ENCODE measurements around the gene B3GNT5. TPM values are rescaled to one million over a fixed set of nuclear protein-coding genes. Genes with fewer than 3 reads are reported as not detected.

Gene B3GNT5
- total RNA-seq, 2 experiments from 2014 or later: 0.60 to 0.73 TPM

DNA sequence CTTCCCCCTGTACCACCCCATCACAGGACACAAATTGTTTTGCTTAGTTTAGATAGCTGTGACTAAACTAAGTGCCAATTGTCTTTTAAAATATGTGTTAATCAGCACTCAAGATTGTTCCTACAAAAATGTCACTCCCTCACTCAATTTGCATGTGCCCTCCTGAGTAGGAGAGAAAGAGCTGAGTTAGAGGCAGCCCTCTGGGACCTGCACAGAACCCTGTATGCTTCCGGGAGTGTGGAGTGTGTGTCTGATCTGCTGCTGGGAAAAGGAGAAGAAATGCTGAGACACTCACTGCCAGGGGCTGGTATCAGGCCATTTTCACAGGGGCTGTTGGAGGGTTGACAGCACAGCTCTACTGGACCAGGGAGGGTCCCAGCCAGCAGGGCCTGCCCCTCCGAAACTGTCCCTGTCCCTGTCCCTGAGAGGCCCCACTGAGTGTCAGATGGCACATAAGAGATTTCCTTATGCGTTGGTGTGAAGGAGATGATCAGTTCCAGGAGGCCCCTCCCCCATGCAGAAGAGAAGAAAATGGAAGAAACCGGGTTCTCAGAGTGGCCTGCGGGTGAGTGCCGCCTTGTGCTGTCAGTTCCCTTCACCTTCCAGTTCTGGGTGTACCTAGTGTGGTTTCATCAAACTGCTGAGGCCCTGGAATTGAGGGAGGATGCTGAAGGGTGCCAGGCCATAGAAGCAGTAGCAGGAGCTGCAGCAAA lies 3.9 kb upstream of the B3GNT5 start:
- ATAC-seq (ENCODE audit: poor library complexity): no peak
- peaks cover 7% of the 10 kb centered on the region in 2 experiments for H3K27me3 ChIP-seq (ENCODE audit: control insufficient read depth in 1 of 2, insufficient read depth in 2 of 2, low read length in 2 of 2)
- Mint-ChIP-seq H3K4me1 (ENCODE audit: low read depth) (peaks cover 4% of the 10 kb centered on the region), H3K36me3 (ENCODE audit: low read depth) (no peaks in the 10 kb centered on the region), H3K9me3 (no peaks in the 10 kb centered on the region), H3K27me3 (peaks cover 12% of the 10 kb centered on the region), H3K27ac (no peak overlapping the region), H3K4me3 (no peak overlapping the region)
- no peak overlapping the region for H3K4me3 ChIP-seq (ENCODE audit: low read length)
- TF ChIP-seq CTCF (IDR thresholded peaks at IDR 0.05): no peak
- H3K9me3 ChIP-seq (ENCODE audit: control insufficient read depth in 1 of 2, insufficient read depth in 1 of 2, low read length in 2 of 2): peaks cover 0 to 3% of the 10 kb centered on the region in 2 experiments
- H3K27ac ChIP-seq (ENCODE audit: low read depth in 1 of 2, low read length in 2 of 2): no peak overlapping the region
- H3K36me3 ChIP-seq (ENCODE audit: insufficient read depth, low read length): no peaks in the 10 kb centered on the region
- POLR2A ChIA-PET: no interaction called here
- CTCF ChIA-PET: no interaction called here
- H3K4me1 ChIP-seq (ENCODE audit: insufficient read depth, low read length): peaks cover 10% of the 10 kb centered on the region
- DNase-seq: no peak
- intact Hi-C loops (cut with DNase I, micrococcal nuclease): no loop called here

DNA sequence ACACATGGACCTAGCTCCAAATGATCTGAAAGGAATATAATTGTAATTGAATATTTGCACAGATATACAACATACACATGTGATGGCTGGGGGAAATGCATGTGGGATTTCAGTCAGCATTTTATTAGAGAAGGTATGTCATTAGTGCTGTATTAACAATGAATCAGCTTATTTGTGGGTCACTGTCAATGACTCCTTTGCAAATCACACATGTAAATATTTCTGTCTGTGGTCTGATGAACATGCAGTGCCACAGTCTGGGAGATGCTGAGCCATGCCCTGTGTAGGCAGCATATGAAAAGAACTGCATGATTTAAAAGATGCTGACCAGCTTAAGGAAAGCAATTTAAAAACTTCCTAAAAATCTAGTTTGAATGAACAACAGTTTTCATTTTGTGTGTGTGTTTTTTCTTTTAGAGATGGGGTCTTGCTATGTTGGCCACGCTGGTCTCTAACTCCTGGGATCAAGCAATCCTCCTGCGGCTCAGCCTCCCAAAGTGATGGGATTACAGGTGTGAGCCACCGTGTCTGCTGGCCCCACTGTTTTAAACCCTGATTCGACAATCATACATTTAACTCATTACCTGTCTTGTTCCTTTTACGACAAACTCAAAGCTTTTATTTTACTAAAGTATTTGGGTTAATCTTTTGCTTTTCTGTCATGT lies 803 bp upstream of the B3GNT5 start:
- intact Hi-C loops (cut with DNase I, micrococcal nuclease): loop anchor here in 1 of 2 experiments (5.0 kb wide), 1 partner anchor 35 kb away; no protein-coding TSS in a partner anchor
- ChIA-PET CTCF (interaction anchor here (2.4 kb wide), 1 partner anchor 130 kb away, joined by 7 read pairs; no protein-coding TSS in a partner anchor), POLR2A (interaction anchor here (1.7 kb wide), 1 partner anchor 33 kb away, joined by 5 read pairs; no protein-coding TSS in a partner anchor)
- no peak overlapping the region for H3K27ac ChIP-seq (ENCODE audit: low read depth in 1 of 2, low read length in 2 of 2)
- Mint-ChIP-seq H3K36me3 (ENCODE audit: low read depth) (no peaks in the 10 kb centered on the region), H3K9me3 (no peaks in the 10 kb centered on the region), H3K27me3 (peaks cover 39% of the 10 kb centered on the region), H3K27ac (no peak overlapping the region), H3K4me1 (ENCODE audit: low read depth) (peaks cover 9% of the 10 kb centered on the region), H3K4me3 (peak overlapping the region; percentile 83)
- peaks cover 16 to 19% of the 10 kb centered on the region in 2 experiments for H3K27me3 ChIP-seq (ENCODE audit: control insufficient read depth in 1 of 2, insufficient read depth in 2 of 2, low read length in 2 of 2)
- H3K4me1 ChIP-seq (ENCODE audit: insufficient read depth, low read length): peaks cover 16% of the 10 kb centered on the region
- DNase-seq: no peak
- no peak for TF ChIP-seq CTCF (IDR thresholded peaks at IDR 0.05)
- H3K4me3 ChIP-seq (ENCODE audit: low read length): no peak overlapping the region
- H3K9me3 ChIP-seq (ENCODE audit: control insufficient read depth in 1 of 2, insufficient read depth in 1 of 2, low read length in 2 of 2): peaks cover 0 to 8% of the 10 kb centered on the region in 2 experiments
- H3K36me3 ChIP-seq (ENCODE audit: insufficient read depth, low read length): no peaks in the 10 kb centered on the region
- no peak for ATAC-seq (ENCODE audit: poor library complexity)

- POLR2A ChIA-PET: interaction anchor here (1.7 kb wide), 1 partner anchor 32 kb away, joined by 5 read pairs; no protein-coding TSS in a partner anchor
- no peak overlapping the region for H3K27ac Mint-ChIP-seq
- peaks cover 50% of the 10 kb centered on the region for H3K27me3 Mint-ChIP-seq
Measured at GRCh38 chr3:183253528-183254486, 754 bp downstream of the B3GNT5 start.

More at GRCh38 chr3:183253528-183254486, 754 bp downstream of the B3GNT5 start:
- Mint-ChIP-seq H3K9me3 (no peaks in the 10 kb centered on the region), H3K36me3 (ENCODE audit: low read depth) (no peaks in the 10 kb centered on the region), H3K4me1 (ENCODE audit: low read depth) (peaks cover 9% of the 10 kb centered on the region), H3K4me3 (peak overlapping the region; percentile 65)
- H3K27me3 ChIP-seq (ENCODE audit: control insufficient read depth in 1 of 2, insufficient read depth in 2 of 2, low read length in 2 of 2): peaks cover 16 to 26% of the 10 kb centered on the region in 2 experiments
- ATAC-seq (ENCODE audit: poor library complexity) (peak; percentile 57), DNase-seq (peak in 5 of 14 experiments; percentile 2 to 53 (median 28))
- no peaks in the 10 kb centered on the region for H3K36me3 ChIP-seq (ENCODE audit: insufficient read depth, low read length)
- H3K4me1 ChIP-seq (ENCODE audit: insufficient read depth, low read length): peaks cover 16% of the 10 kb centered on the region
- CTCF ChIA-PET: interaction anchor here (2.4 kb wide), 1 partner anchor 129 kb away, joined by 7 read pairs; no protein-coding TSS in a partner anchor
- peak overlapping the region; percentile 66 for H3K4me3 ChIP-seq (ENCODE audit: low read length)
- TF ChIP-seq CTCF (IDR thresholded peaks at IDR 0.05): no peak
- no peak overlapping the region for H3K27ac ChIP-seq (ENCODE audit: low read depth in 1 of 2, low read length in 2 of 2)
- H3K9me3 ChIP-seq (ENCODE audit: control insufficient read depth in 1 of 2, insufficient read depth in 1 of 2, low read length in 2 of 2): peaks cover 0 to 8% of the 10 kb centered on the region in 2 experiments
- intact Hi-C loops (cut with DNase I, micrococcal nuclease): loop anchor here in 1 of 2 experiments (5.0 kb wide), 1 partner anchor 33 kb away; no protein-coding TSS in a partner anchor
